GM23338 (cell line): ENCODE measurements around the gene GPR34. TPM values are rescaled to one million over a fixed set of nuclear protein-coding genes. Genes with fewer than 3 reads are reported as not detected.
"Not testable (repeated sequence)": the region's sequence is repeated elsewhere in the genome, so short reads cannot be mapped to it uniquely, and the experiment has no call there.

Experiments
- ATAC-seq: fragments of 200-7000 bp; cut with Tn5 transposase; 3 replicates; pipeline ENCODE4 v1.9.1; 2020
- DNase-seq: peaks from one replicate; pipeline ENCODE4 v3.0.0-alpha.2; 2015; ENCODE audit warnings: low spot score
- H2AFZ ChIP-seq: fragments of 200-600 bp; sonication (generic); 2 replicates; pipeline ENCODE4 v1.8.0; 2016; ENCODE audit warnings: antibody characterized with exemption, mild to moderate bottlenecking, moderate library complexity
- H3F3A ChIP-seq: fragments of 200-600 bp; sonication (generic); replicated peaks from 2 replicates; pipeline ENCODE4 v1.8.0; 2017; ENCODE audit warnings: antibody characterized with exemption, mixed run types, low read depth
- H3K27ac ChIP-seq: fragments of 200-600 bp; sonication (generic); 2 replicates; pipeline ENCODE4 v1.6.1; 2016; ENCODE audit warnings: low read depth
- H3K27me3 ChIP-seq: fragments of 200-600 bp; sonication (generic); 2 replicates; pipeline ENCODE4 v1.8.0; 2016; ENCODE audit warnings: mild to moderate bottlenecking, mixed run types, moderate library complexity; ENCODE audit not compliant: insufficient read depth
- H3K36me3 ChIP-seq: fragments of 200-600 bp; sonication (generic); 2 replicates; pipeline ENCODE4 v1.8.0; 2016; ENCODE audit warnings: mild to moderate bottlenecking; ENCODE audit not compliant: insufficient read depth
- H3K4me1 ChIP-seq: fragments of 200-600 bp; sonication (generic); 2 replicates; pipeline ENCODE4 v1.8.0; 2016; ENCODE audit warnings: mild to moderate bottlenecking, moderate library complexity; ENCODE audit not compliant: insufficient read depth
- H3K4me2 ChIP-seq: fragments of 200-600 bp; sonication (generic); 2 replicates; pipeline ENCODE4 v1.7.1; 2017; ENCODE audit warnings: mixed run types
- H3K4me3 ChIP-seq: fragments of 200-600 bp; sonication (generic); 2 replicates; pipeline ENCODE4 v1.6.1; 2016; ENCODE audit warnings: mixed run types
- H3K79me2 ChIP-seq: fragments of 200-600 bp; sonication (generic); replicated peaks from 2 replicates; pipeline ENCODE4 v1.8.0; 2017; ENCODE audit warnings: mild to moderate bottlenecking; ENCODE audit not compliant: insufficient read depth
- H3K9me2 ChIP-seq: fragments of 200-600 bp; sonication (generic); 2 replicates; pipeline ENCODE4 v1.8.0; 2017; ENCODE audit not compliant: insufficient read depth
- H4K20me1 ChIP-seq: fragments of 200-600 bp; sonication (generic); replicated peaks from 2 replicates; pipeline ENCODE4 v1.8.0; 2017; ENCODE audit warnings: mild to moderate bottlenecking; ENCODE audit not compliant: insufficient read depth
- H3K27ac Mint-ChIP-seq: 2 replicates; pipeline ENCODE4 v1.8.0; 2020; ENCODE audit warnings: inconsistent platforms, mild to moderate bottlenecking, moderate library complexity, mixed read lengths
- H3K27me3 Mint-ChIP-seq: 3 replicates; pipeline ENCODE4 v1.8.0; 2022; ENCODE audit warnings: low read depth, mild to moderate bottlenecking, moderate library complexity, mixed read lengths, inconsistent platforms; ENCODE audit not compliant: insufficient read depth, poor library complexity
- H3K36me3 Mint-ChIP-seq: 3 replicates; pipeline ENCODE4 v1.8.0; 2021; ENCODE audit warnings: low read depth, mild to moderate bottlenecking, inconsistent platforms, moderate library complexity, mixed read lengths
- H3K4me1 Mint-ChIP-seq: 3 replicates; pipeline ENCODE4 v1.8.0; 2020; ENCODE audit warnings: mild to moderate bottlenecking, inconsistent platforms, mixed read lengths
- H3K4me3 Mint-ChIP-seq: 3 replicates; pipeline ENCODE4 v1.8.0; 2021; ENCODE audit warnings: moderate library complexity, mild to moderate bottlenecking, inconsistent platforms, mixed read lengths
- H3K9me3 Mint-ChIP-seq: 3 replicates; pipeline ENCODE4 v1.8.0; 2020; ENCODE audit warnings: moderate library complexity, mild to moderate bottlenecking, inconsistent platforms, mixed read lengths
- EZH2 ChIP-seq: fragments of 200-600 bp; sonication (generic); IDR thresholded peaks from one replicate; pipeline ENCODE4 v1.8.0; 2017; ENCODE audit warnings: antibody characterized with exemption, mild to moderate bottlenecking, low read depth; ENCODE audit not compliant: unreplicated experiment
- EZH2phosphoT487 ChIP-seq: fragments of 200-600 bp; sonication (generic); IDR thresholded peaks from one replicate; pipeline ENCODE4 v1.8.1; 2018; ENCODE audit warnings: antibody characterized with exemption; ENCODE audit not compliant: unreplicated experiment
- JUNB ChIP-seq: IDR thresholded peaks from one replicate; pipeline ENCODE4 v1.6.1; 2016; ENCODE audit warnings: antibody characterized with exemption; ENCODE audit not compliant: unreplicated experiment
- NANOG ChIP-seq: IDR thresholded peaks from 2 replicates; pipeline ENCODE4 v1.6.1; 2016; ENCODE audit warnings: antibody characterized with exemption, borderline replicate concordance
- STAT1 ChIP-seq: IDR thresholded peaks from one replicate; pipeline ENCODE4 v1.6.1; 2016; ENCODE audit warnings: antibody characterized with exemption; ENCODE audit not compliant: unreplicated experiment
- ZNF114 ChIP-seq: fragments of 250-450 bp; sonication (Bioruptor Pico); IDR thresholded peaks from 2 replicates; pipeline ENCODE4 v1.5.0; 2020; ENCODE audit warnings: mild to moderate bottlenecking, moderate library complexity
- ZNF331 ChIP-seq: fragments of 250-450 bp; sonication (Bioruptor Pico); IDR thresholded peaks from 2 replicates; pipeline ENCODE4 v1.5.0; 2020; ENCODE audit warnings: low read depth, mild to moderate bottlenecking, moderate library complexity
- polyA plus RNA-seq: library from polyadenylated mRNA; unstranded; fragments of >200 nt; fragmentation: Nextera tagmentation; extraction: Ambion mirVana; gene quantifications from 2 replicates; pipeline ENCODE4 v1.2.1, GENCODE V29; 2016
- total RNA-seq: library from RNA; depleted of rRNA; stranded (reverse); fragments of >200 nt; shearing (Covaris generic); gene quantifications from 2 replicates; pipeline ENCODE4 v1.2.3, GENCODE V29; 2014
- TF ChIP-seq, protein P1 (sequence below): fragments of 250-450 bp; sonication (Bioruptor Pico); IDR thresholded peaks from 2 replicates; pipeline ENCODE4 v1.5.0; 2020; ENCODE audit warnings: mild to moderate bottlenecking, moderate library complexity
- TF ChIP-seq, protein P2 (sequence below), 2 experiments: fragments of 200-600 bp in 1 of 2; sonication (generic) in 1 of 2; conservative IDR thresholded peaks; 2 replicates each; pipeline versions ENCODE4 v1.5.1 to v1.6.1; 2016 to 2017; ENCODE audit warnings: antibody characterized with exemption in 2 of 2, low read depth in 2 of 2, mild to moderate bottlenecking in 2 of 2, moderate library complexity in 1 of 2
- TF ChIP-seq, protein P3 (sequence below): IDR thresholded peaks from 2 replicates; pipeline ENCODE4 v1.6.1; 2016; ENCODE audit warnings: antibody characterized with exemption

Gene GPR34
- total and polyA plus RNA-seq, 2 experiments from 2014 or later, result 0.55 TPM; not detected in 1

DNA sequence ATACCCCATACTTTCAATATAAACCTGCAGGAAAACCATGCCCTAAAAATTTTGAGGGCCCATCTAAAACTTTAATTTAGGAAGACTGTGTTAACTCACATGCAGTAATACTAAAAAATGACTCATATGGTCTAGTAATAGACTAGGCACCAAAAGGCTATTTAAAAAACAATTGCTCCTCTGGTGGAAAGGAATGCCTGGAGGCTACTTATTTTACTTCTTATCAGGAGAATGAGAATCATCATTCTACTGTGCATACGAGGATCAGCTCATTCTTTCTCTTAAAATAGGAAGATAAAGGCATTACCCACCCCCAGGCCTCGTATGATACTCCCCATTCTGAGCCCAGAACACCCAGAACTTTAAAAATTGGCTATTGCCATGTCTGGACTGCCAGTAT, 42.6 kb upstream of the GPR34 start:
- ATAC-seq, H3K36me3 ChIP-seq, H3K4me2 ChIP-seq, H3K4me3 ChIP-seq, H3K27me3 Mint-ChIP-seq, H2AFZ ChIP-seq, H3K27me3 ChIP-seq, H3K27ac ChIP-seq, H3K4me3 Mint-ChIP-seq, H3K9me2 ChIP-seq, DNase-seq, H3K27ac Mint-ChIP-seq, H3K79me2 ChIP-seq, H3F3A ChIP-seq, H4K20me1 ChIP-seq: not testable (repeated sequence)
- Mint-ChIP-seq H3K9me3 (peaks cover 32% of the 10 kb centered on the region), H3K36me3 (peaks cover 60% of the 10 kb centered on the region), H3K4me1 (peaks cover 35% of the 10 kb centered on the region)
- H3K4me1 ChIP-seq, result peaks cover 27% of the 10 kb centered on the region

DNA sequence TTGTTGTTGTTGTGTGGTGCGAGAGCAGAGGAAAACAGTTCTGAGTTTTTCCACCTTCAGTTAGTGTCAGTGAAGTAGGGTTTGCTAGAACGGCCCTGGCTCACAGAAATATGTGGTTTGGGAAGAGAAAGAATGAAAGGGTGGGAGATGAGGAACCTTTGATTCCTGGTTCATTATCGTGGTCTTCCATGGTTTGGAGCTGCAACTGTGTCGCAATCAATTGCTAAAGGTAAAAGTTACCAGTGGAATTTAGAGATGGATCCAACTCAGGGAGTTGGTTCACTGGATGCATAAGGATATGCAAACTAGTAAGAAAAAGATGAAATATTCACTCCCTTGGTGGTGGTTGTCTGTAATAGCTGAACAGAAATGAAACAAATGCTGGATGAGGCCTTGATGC, 35.6 kb upstream of the GPR34 start:
- Mint-ChIP-seq H3K9me3 (no peaks in the 10 kb centered on the region), H3K27me3 (peaks cover 6% of the 10 kb centered on the region), H3K36me3 (peaks cover 39% of the 10 kb centered on the region), H3K4me3 (no peak overlapping the region), H3K27ac (no peak overlapping the region), H3K4me1 (peaks cover 26% of the 10 kb centered on the region)
- Histone ChIP-seq H3K4me3 (no peak overlapping the region), H3K4me2 (no peak overlapping the region), H4K20me1 (no peaks in the 10 kb centered on the region), H3K36me3 (no peaks in the 10 kb centered on the region), H3K4me1 (peaks cover 14% of the 10 kb centered on the region), H3K27me3 (no peaks in the 10 kb centered on the region), H3F3A (no peaks in the 10 kb centered on the region), H3K9me2 (no peaks in the 10 kb centered on the region), H2AFZ (no peak overlapping the region), H3K79me2 (no peaks in the 10 kb centered on the region), H3K27ac (no peak overlapping the region)
- DNase-seq (no peak), ATAC-seq (no peak)
- TF ChIP-seq NANOG (no peak), STAT1 (no peak), JUNB (no peak), ZNF114 (CRISPR knock-in tag) (no peak), EZH2phosphoT487 (no peak), ZNF331 (CRISPR knock-in tag) (no peak), EZH2 (no peak)
- TF ChIP-seq, protein P1, sequence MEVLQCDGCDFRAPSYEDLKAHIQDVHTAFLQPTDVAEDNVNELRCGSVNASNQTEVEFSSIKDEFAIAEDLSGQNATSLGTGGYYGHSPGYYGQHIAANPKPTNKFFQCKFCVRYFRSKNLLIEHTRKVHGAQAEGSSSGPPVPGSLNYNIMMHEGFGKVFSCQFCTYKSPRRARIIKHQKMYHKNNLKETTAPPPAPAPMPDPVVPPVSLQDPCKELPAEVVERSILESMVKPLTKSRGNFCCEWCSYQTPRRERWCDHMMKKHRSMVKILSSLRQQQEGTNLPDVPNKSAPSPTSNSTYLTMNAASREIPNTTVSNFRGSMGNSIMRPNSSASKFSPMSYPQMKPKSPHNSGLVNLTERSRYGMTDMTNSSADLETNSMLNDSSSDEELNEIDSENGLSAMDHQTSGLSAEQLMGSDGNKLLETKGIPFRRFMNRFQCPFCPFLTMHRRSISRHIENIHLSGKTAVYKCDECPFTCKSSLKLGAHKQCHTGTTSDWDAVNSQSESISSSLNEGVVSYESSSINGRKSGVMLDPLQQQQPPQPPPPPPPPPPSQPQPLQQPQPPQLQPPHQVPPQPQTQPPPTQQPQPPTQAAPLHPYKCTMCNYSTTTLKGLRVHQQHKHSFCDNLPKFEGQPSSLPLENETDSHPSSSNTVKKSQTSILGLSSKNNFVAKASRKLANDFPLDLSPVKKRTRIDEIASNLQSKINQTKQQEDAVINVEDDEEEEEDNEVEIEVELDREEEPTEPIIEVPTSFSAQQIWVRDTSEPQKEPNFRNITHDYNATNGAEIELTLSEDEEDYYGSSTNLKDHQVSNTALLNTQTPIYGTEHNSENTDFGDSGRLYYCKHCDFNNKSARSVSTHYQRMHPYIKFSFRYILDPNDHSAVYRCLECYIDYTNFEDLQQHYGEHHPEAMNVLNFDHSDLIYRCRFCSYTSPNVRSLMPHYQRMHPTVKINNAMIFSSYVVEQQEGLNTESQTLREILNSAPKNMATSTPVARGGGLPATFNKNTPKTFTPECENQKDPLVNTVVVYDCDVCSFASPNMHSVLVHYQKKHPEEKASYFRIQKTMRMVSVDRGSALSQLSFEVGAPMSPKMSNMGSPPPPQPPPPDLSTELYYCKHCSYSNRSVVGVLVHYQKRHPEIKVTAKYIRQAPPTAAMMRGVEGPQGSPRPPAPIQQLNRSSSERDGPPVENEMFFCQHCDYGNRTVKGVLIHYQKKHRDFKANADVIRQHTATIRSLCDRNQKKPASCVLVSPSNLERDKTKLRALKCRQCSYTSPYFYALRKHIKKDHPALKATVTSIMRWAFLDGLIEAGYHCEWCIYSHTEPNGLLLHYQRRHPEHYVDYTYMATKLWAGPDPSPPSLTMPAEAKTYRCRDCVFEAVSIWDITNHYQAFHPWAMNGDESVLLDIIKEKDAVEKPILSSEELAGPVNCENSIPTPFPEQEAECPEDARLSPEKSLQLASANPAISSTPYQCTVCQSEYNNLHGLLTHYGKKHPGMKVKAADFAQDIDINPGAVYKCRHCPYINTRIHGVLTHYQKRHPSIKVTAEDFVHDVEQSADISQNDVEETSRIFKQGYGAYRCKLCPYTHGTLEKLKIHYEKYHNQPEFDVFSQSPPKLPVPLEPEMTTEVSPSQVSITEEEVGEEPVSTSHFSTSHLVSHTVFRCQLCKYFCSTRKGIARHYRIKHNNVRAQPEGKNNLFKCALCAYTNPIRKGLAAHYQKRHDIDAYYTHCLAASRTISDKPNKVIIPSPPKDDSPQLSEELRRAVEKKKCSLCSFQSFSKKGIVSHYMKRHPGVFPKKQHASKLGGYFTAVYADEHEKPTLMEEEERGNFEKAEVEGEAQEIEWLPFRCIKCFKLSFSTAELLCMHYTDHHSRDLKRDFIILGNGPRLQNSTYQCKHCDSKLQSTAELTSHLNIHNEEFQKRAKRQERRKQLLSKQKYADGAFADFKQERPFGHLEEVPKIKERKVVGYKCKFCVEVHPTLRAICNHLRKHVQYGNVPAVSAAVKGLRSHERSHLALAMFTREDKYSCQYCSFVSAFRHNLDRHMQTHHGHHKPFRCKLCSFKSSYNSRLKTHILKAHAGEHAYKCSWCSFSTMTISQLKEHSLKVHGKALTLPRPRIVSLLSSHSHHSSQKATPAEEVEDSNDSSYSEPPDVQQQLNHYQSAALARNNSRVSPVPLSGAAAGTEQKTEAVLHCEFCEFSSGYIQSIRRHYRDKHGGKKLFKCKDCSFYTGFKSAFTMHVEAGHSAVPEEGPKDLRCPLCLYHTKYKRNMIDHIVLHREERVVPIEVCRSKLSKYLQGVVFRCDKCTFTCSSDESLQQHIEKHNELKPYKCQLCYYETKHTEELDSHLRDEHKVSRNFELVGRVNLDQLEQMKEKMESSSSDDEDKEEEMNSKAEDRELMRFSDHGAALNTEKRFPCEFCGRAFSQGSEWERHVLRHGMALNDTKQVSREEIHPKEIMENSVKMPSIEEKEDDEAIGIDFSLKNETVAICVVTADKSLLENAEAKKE, result no peak
- TF ChIP-seq, protein P2, sequence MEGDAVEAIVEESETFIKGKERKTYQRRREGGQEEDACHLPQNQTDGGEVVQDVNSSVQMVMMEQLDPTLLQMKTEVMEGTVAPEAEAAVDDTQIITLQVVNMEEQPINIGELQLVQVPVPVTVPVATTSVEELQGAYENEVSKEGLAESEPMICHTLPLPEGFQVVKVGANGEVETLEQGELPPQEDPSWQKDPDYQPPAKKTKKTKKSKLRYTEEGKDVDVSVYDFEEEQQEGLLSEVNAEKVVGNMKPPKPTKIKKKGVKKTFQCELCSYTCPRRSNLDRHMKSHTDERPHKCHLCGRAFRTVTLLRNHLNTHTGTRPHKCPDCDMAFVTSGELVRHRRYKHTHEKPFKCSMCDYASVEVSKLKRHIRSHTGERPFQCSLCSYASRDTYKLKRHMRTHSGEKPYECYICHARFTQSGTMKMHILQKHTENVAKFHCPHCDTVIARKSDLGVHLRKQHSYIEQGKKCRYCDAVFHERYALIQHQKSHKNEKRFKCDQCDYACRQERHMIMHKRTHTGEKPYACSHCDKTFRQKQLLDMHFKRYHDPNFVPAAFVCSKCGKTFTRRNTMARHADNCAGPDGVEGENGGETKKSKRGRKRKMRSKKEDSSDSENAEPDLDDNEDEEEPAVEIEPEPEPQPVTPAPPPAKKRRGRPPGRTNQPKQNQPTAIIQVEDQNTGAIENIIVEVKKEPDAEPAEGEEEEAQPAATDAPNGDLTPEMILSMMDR (conservative IDR thresholded peaks at IDR 0.05; ENCODE audit: low read depth in 2 of 2), result no peak
- TF ChIP-seq, protein P3, sequence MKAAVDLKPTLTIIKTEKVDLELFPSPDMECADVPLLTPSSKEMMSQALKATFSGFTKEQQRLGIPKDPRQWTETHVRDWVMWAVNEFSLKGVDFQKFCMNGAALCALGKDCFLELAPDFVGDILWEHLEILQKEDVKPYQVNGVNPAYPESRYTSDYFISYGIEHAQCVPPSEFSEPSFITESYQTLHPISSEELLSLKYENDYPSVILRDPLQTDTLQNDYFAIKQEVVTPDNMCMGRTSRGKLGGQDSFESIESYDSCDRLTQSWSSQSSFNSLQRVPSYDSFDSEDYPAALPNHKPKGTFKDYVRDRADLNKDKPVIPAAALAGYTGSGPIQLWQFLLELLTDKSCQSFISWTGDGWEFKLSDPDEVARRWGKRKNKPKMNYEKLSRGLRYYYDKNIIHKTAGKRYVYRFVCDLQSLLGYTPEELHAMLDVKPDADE, result no peak
